SK-N-SH treated with all-trans-retinoic acid at 6 μM for 48 hours (cell line): ENCODE measurements around the gene ZNF343.

Source experiments
- ATAC-seq: fragments of 200-7000 bp; cut with Tn5 transposase; 3 replicates; pipeline ENCODE4 v1.9.1; 2020; ENCODE audit warnings: mild to moderate bottlenecking, moderate library complexity
- ARNTL ChIP-seq: fragments of 450-650 bp; formaldehyde crosslinking; IDR thresholded peaks from 2 replicates; pipeline ENCODE4 v1.5.0; 2020; ENCODE audit warnings: low read depth, mild to moderate bottlenecking, moderate library complexity, borderline replicate concordance
- BACH2 ChIP-seq: fragments of 250-450 bp; sonication (Bioruptor Pico); IDR thresholded peaks from 2 replicates; pipeline ENCODE4 v1.9.0; 2021; ENCODE audit warnings: mild to moderate bottlenecking, borderline replicate concordance
- CSDC2 ChIP-seq: fragments of 250-450 bp; sonication (Bioruptor Pico); IDR thresholded peaks from 2 replicates; pipeline ENCODE4 v1.5.0; 2020; ENCODE audit warnings: mild to moderate bottlenecking, moderate library complexity
- ESRRG ChIP-seq: fragments of 250-450 bp; sonication (Bioruptor Pico); IDR thresholded peaks from 2 replicates; pipeline ENCODE4 v1.6.1; 2021; ENCODE audit warnings: mild to moderate bottlenecking
- GLIS3 ChIP-seq: fragments of 250-450 bp; sonication (Bioruptor Pico); IDR thresholded peaks from 2 replicates; pipeline ENCODE4 v1.5.0; 2020; ENCODE audit warnings: mild to moderate bottlenecking, moderate library complexity
- ISL1 ChIP-seq: fragments of 250-450 bp; sonication (Bioruptor Pico); IDR thresholded peaks from 2 replicates; pipeline ENCODE4 v2.1.2; 2022; ENCODE audit warnings: mild to moderate bottlenecking, moderate library complexity
- OSR1 ChIP-seq: fragments of 250-450 bp; sonication (Bioruptor Pico); IDR thresholded peaks from 2 replicates; pipeline ENCODE4 v1.8.0; 2022; ENCODE audit warnings: moderate library complexity, mild to moderate bottlenecking, inconsistent platforms
- PPARA ChIP-seq: fragments of 250-450 bp; sonication (Bioruptor Pico); IDR thresholded peaks from 2 replicates; pipeline ENCODE4 v1.5.0; 2020; ENCODE audit warnings: mild to moderate bottlenecking, borderline replicate concordance
- RARB ChIP-seq: fragments of 250-450 bp; sonication (Bioruptor Pico); IDR thresholded peaks from 2 replicates; pipeline ENCODE4 v1.8.0; 2021; ENCODE audit warnings: mild to moderate bottlenecking, moderate library complexity
- SNAI2 ChIP-seq: fragments of 250-450 bp; sonication (Bioruptor Pico); IDR thresholded peaks from 2 replicates; pipeline ENCODE4 v1.5.0; 2020; ENCODE audit warnings: mild to moderate bottlenecking, moderate library complexity
- TCF4 ChIP-seq: fragments of 250-450 bp; sonication (Bioruptor Pico); IDR thresholded peaks from 2 replicates; pipeline ENCODE4 v1.8.0; 2021; ENCODE audit warnings: mild to moderate bottlenecking, moderate library complexity, borderline replicate concordance
- TOX ChIP-seq: fragments of 250-450 bp; sonication (Bioruptor Pico); IDR thresholded peaks from 2 replicates; pipeline ENCODE4 v1.8.0; 2021; ENCODE audit warnings: mild to moderate bottlenecking, moderate library complexity, borderline replicate concordance
- ZC3H10 ChIP-seq: fragments of 250-450 bp; sonication (Bioruptor Pico); IDR thresholded peaks from 2 replicates; pipeline ENCODE4 v1.5.1; 2021; ENCODE audit warnings: mild to moderate bottlenecking, moderate library complexity
- ZFP3 ChIP-seq: fragments of 250-450 bp; sonication (Bioruptor Pico); IDR thresholded peaks from 2 replicates; pipeline ENCODE4 v1.5.0; 2020; ENCODE audit warnings: mild to moderate bottlenecking, moderate library complexity
- ZFP30 ChIP-seq: fragments of 450-650 bp; formaldehyde crosslinking; IDR thresholded peaks from 2 replicates; pipeline ENCODE4 v1.5.0; 2022; ENCODE audit warnings: mild to moderate bottlenecking, moderate library complexity
- ZNF565 ChIP-seq: fragments of 450-650 bp; formaldehyde crosslinking; conservative IDR thresholded peaks from 2 replicates; pipeline ENCODE4 v1.5.0; 2020; ENCODE audit warnings: low read depth, mild to moderate bottlenecking, moderate library complexity
- ZNF70 ChIP-seq: fragments of 450-650 bp; formaldehyde crosslinking; IDR thresholded peaks from 2 replicates; pipeline ENCODE4 v1.5.0; 2020; ENCODE audit warnings: mild to moderate bottlenecking, moderate library complexity
- ZNF8 ChIP-seq: fragments of 450-650 bp; formaldehyde crosslinking; IDR thresholded peaks from 2 replicates; pipeline ENCODE4 v1.5.0; 2020; ENCODE audit warnings: mild to moderate bottlenecking, moderate library complexity
- TF ChIP-seq, protein P1 (sequence below): fragments of 250-450 bp; sonication (Bioruptor Pico); IDR thresholded peaks from 2 replicates; pipeline ENCODE4 v1.8.0; 2020; ENCODE audit warnings: mild to moderate bottlenecking, moderate library complexity, borderline replicate concordance
- TF ChIP-seq, protein P2 (sequence below): fragments of 250-450 bp; sonication (Bioruptor Pico); IDR thresholded peaks from 2 replicates; pipeline ENCODE4 v1.8.0; 2021; ENCODE audit warnings: low read depth, mild to moderate bottlenecking, moderate library complexity, borderline replicate concordance
- TF ChIP-seq, protein P3 (sequence below): fragments of 250-450 bp; sonication (Bioruptor Pico); IDR thresholded peaks from 2 replicates; pipeline ENCODE4 v1.5.0; 2020; ENCODE audit warnings: mild to moderate bottlenecking, moderate library complexity
- TF ChIP-seq, protein P4 (sequence below): fragments of 250-450 bp; sonication (Bioruptor Pico); IDR thresholded peaks from 2 replicates; pipeline ENCODE4 v1.5.1; 2020; ENCODE audit warnings: low read depth, mild to moderate bottlenecking, moderate library complexity
- TF ChIP-seq, protein P5 (sequence below): fragments of 250-450 bp; sonication (Bioruptor Pico); IDR thresholded peaks from 2 replicates; pipeline ENCODE4 v1.5.1; 2021; ENCODE audit warnings: mild to moderate bottlenecking, moderate library complexity

ZNF343 gene

DNA sequence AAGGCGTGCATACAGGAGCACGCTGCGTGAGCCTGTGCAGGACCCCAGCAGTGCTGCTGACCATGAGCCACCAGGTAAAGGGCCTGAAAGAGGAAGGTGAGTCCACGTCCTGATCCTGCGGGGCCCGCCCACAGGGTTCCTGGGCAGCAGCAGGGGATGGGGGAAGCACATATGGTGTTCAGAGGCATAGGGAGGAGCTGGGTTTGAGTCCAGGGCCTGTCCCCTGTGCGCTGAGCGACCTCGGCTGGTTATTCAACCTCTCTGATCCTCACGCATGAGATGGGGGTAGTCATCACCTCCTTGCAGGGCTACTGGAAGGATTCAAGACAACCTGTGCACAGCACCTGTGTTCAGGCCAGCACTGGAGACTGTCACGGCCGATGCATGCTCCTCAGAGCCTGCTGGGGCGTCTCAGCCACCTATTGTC, 27.9 kb upstream of the ZNF343 start, which contains the start of gene TMC2:
TMC2 (plus strand) TSS at position 14 of the 427 bp plus-strand sequence; CDS start at position 63, 49 bp downstream.
- ATAC-seq = no peak
- TF ChIP-seq, protein P1, sequence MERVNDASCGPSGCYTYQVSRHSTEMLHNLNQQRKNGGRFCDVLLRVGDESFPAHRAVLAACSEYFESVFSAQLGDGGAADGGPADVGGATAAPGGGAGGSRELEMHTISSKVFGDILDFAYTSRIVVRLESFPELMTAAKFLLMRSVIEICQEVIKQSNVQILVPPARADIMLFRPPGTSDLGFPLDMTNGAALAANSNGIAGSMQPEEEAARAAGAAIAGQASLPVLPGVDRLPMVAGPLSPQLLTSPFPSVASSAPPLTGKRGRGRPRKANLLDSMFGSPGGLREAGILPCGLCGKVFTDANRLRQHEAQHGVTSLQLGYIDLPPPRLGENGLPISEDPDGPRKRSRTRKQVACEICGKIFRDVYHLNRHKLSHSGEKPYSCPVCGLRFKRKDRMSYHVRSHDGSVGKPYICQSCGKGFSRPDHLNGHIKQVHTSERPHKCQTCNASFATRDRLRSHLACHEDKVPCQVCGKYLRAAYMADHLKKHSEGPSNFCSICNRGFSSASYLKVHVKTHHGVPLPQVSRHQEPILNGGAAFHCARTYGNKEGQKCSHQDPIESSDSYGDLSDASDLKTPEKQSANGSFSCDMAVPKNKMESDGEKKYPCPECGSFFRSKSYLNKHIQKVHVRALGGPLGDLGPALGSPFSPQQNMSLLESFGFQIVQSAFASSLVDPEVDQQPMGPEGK (CRISPR knock-in tag) = no peak
- TF ChIP-seq TCF4 (CRISPR knock-in tag) (no peak), ZNF565 (no peak), SNAI2 (CRISPR knock-in tag) (no peak), BACH2 (CRISPR knock-in tag) (no peak), TOX (CRISPR knock-in tag) (no peak), ISL1 (CRISPR knock-in tag) (no peak), ZC3H10 (CRISPR knock-in tag) (no peak), ZNF8 (no peak), GLIS3 (CRISPR knock-in tag) (no peak), ZFP3 (CRISPR knock-in tag) (no peak), ZFP30 (CRISPR knock-in tag) (no peak), PPARA (CRISPR knock-in tag) (no peak), CSDC2 (CRISPR knock-in tag) (no peak), ZNF70 (CRISPR knock-in tag) (no peak), ARNTL (CRISPR knock-in tag) (no peak)
- TF ChIP-seq, protein P2, sequence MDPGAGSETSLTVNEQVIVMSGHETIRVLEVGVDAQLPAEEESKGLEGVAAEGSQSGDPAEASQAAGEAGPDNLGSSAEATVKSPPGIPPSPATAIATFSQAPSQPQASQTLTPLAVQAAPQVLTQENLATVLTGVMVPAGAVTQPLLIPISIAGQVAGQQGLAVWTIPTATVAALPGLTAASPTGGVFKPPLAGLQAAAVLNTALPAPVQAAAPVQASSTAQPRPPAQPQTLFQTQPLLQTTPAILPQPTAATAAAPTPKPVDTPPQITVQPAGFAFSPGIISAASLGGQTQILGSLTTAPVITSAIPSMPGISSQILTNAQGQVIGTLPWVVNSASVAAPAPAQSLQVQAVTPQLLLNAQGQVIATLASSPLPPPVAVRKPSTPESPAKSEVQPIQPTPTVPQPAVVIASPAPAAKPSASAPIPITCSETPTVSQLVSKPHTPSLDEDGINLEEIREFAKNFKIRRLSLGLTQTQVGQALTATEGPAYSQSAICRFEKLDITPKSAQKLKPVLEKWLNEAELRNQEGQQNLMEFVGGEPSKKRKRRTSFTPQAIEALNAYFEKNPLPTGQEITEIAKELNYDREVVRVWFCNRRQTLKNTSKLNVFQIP (CRISPR knock-in tag) = no peak
- TF ChIP-seq, protein P3, sequence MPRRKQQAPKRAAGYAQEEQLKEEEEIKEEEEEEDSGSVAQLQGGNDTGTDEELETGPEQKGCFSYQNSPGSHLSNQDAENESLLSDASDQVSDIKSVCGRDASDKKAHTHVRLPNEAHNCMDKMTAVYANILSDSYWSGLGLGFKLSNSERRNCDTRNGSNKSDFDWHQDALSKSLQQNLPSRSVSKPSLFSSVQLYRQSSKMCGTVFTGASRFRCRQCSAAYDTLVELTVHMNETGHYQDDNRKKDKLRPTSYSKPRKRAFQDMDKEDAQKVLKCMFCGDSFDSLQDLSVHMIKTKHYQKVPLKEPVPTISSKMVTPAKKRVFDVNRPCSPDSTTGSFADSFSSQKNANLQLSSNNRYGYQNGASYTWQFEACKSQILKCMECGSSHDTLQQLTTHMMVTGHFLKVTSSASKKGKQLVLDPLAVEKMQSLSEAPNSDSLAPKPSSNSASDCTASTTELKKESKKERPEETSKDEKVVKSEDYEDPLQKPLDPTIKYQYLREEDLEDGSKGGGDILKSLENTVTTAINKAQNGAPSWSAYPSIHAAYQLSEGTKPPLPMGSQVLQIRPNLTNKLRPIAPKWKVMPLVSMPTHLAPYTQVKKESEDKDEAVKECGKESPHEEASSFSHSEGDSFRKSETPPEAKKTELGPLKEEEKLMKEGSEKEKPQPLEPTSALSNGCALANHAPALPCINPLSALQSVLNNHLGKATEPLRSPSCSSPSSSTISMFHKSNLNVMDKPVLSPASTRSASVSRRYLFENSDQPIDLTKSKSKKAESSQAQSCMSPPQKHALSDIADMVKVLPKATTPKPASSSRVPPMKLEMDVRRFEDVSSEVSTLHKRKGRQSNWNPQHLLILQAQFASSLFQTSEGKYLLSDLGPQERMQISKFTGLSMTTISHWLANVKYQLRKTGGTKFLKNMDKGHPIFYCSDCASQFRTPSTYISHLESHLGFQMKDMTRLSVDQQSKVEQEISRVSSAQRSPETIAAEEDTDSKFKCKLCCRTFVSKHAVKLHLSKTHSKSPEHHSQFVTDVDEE (CRISPR knock-in tag) = no peak
- TF ChIP-seq, protein P4, sequence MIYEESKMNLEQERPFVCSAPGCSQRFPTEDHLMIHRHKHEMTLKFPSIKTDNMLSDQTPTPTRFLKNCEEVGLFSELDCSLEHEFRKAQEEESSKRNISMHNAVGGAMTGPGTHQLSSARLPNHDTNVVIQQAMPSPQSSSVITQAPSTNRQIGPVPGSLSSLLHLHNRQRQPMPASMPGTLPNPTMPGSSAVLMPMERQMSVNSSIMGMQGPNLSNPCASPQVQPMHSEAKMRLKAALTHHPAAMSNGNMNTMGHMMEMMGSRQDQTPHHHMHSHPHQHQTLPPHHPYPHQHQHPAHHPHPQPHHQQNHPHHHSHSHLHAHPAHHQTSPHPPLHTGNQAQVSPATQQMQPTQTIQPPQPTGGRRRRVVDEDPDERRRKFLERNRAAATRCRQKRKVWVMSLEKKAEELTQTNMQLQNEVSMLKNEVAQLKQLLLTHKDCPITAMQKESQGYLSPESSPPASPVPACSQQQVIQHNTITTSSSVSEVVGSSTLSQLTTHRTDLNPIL (CRISPR knock-in tag) = no peak
- TF ChIP-seq, protein P5, sequence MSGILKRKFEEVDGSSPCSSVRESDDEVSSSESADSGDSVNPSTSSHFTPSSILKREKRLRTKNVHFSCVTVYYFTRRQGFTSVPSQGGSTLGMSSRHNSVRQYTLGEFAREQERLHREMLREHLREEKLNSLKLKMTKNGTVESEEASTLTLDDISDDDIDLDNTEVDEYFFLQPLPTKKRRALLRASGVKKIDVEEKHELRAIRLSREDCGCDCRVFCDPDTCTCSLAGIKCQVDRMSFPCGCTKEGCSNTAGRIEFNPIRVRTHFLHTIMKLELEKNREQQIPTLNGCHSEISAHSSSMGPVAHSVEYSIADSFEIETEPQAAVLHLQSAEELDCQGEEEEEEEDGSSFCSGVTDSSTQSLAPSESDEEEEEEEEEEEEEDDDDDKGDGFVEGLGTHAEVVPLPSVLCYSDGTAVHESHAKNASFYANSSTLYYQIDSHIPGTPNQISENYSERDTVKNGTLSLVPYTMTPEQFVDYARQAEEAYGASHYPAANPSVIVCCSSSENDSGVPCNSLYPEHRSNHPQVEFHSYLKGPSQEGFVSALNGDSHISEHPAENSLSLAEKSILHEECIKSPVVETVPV (CRISPR knock-in tag) = no peak

DNA sequence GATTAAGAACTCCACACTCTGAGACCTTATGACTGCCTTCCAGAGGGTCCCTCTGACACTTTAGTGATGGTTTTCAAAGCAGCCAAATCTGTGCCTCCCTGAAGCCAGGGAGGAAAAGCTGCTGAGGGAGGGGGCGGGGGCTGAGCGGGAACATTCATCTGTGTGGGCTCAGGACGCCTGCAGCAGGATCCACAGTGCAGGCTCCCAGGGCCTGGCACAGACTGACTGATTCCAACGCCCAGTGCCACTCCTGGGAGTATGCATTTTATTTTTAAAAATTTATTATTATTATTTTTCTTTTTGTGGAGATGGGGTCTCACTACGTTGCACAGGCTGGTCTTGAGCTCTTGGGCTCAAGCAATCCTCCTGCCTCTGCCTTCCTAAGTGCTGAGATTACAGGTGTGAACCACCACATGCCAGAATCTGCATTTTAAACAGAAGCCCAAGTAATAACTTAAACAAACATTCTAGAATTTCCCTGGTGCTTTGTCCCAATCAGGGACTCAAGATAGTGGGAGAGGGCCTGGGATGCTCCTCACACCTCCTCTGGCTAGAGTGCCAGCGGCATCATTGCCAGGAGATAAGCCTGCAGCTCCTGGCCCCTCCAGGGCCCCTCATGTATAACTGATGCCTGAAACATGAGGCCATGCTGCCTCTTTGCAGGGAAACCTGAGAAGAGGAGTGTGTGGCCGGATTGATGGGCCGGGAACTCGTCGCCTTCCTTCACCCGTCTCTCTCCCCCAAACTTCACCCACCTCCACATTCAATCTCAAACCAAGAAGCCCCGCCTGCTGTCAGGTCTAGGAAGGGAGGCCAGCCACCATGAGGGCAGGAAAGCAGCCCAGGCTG, 27.2 kb upstream of the ZNF343 start:
- no peak for ATAC-seq
- TF ChIP-seq ARNTL (CRISPR knock-in tag) (no peak), ESRRG (no peak), ZFP30 (CRISPR knock-in tag) (no peak), ZFP3 (CRISPR knock-in tag) (no peak), ISL1 (CRISPR knock-in tag) (no peak), CSDC2 (CRISPR knock-in tag) (no peak), ZNF70 (CRISPR knock-in tag) (no peak), ZNF565 (no peak), BACH2 (CRISPR knock-in tag) (no peak), RARB (no peak), OSR1 (no peak)
- TF ChIP-seq, protein P4 (CRISPR knock-in tag) = no peak
- TF ChIP-seq, protein P5 (CRISPR knock-in tag) = no peak
- TF ChIP-seq, protein P3 (CRISPR knock-in tag) = no peak
